HG03280 (cell line): Measurements from ENCODE around the gene LANCL1.

Experiments
- ATAC-seq: cut with Tn5 transposase; IDR thresholded peaks from one replicate; pipeline ENCODE4 v1.9.1; 2021; ENCODE audit warnings: mild to moderate bottlenecking, moderate library complexity; ENCODE audit not compliant: unreplicated experiment

The LANCL1 gene

DNA sequence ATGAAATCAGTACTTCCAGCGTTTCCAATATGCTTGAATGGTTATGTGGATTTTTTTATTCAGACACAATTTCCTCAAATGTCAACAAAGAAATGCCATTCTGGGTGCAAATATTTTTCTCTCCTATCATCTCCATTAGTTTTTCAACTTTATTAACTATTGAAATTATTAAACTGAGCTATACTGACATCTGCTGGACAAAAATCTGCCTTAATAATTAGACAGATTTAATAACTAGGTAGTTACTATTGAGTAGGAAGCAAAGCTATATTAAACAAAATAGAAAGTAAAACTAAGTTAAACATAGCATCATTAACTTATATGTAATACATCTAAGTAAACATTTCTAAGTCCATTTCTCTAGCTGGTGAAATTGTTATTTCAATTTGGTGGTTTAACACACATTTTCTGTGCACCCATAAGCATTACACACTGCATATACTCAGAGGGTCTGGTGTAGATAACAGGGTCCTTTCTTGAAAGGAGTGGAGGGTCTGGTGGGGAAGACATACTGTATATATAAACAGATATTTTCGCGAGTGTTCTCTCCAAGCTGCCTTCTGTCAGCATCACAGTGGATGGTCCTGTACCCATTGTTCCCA lies 77.0 kb downstream of the LANCL1 start:
- ATAC-seq, result no peak

DNA sequence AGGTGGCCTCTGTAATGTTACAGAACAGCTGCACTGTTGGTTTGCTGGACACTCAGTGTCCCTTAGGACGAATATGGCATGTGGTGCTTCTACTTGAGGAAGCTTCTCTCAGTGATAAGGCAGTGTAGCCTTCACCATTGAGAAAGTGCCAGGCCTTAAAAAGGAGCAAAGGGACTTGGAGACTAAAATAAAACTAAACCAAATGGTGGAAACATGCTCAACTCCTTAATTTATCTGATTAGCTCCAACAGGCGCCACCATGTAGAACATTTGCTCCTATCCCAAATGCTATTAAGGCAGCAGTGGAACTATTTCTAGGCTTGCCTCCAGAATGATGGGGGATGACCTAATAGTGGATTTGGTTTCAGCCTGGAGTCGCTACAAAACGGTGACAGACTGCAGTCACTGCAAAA lies 84.1 kb downstream of the LANCL1 start:
- ATAC-seq, result no peak

DNA sequence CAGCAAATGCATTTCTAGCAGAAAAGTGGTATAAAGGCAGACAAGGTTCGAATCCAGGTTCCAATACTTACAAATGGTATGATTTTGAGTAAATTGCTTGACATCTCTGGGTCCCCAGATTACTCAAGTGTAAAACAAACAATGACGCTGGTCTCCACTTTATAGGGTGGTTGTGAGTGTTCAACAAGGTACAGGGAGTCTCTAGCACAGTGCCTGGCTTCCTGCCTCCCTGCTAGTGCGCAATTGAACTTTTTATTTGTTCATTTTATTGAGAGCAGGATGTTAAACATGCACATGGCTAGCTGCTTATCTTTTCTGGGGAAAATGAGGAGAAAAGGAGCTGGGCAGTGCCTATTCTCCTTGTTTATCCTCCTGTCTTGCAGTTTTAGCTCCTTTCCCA lies 86.7 kb downstream of the LANCL1 start:
- ATAC-seq, result no peak

DNA sequence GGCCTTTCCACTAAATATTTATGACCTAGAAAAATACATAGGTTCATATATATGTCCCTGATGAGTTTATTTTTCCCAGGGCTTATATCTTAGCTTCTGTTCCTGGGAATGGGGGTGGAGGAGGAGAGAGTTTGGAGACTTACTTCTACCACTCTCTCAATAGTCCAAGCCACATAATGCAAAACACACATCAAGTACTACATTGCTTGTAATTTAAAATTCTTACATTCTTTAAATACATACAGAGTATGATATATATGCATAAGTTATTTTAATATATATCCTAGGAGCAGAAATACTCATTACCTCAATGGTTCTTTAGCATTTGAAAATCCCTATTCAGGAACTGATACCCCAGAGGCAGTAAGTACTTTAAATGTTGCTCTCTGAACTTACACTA lies 88.4 kb downstream of the LANCL1 start:
- no peak for ATAC-seq

DNA sequence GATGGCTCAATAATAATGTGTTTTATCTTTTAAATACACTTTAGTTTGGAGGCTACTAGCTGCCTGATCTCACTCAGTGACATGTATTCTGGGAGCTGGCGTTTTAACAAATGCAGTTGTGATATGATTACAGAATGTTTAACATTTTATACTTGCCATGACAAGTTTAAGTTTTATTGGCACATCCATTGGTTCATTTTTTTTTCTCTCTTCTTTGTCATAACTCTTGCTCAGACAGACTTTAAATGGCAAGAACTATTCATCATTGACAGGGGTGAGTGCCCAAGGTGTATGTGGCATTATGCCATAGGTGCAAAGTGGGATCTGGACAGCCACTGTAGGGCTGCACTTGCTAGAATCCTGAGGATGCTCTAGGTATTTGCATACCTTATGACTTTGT lies 89.5 kb downstream of the LANCL1 start:
- ATAC-seq, result no peak
